ACC112 (cell line): ENCODE data around the gene TANC1.

ENCODE experiments used
- H2AFZ ChIP-seq: fragments of 200-600 bp; sonication (generic); one replicate; pipeline ENCODE4 v1.6.0; 2017; ENCODE audit warnings: antibody characterized with exemption, low read length; ENCODE audit not compliant: unreplicated experiment
- H3K27ac ChIP-seq: fragments of 200-600 bp; sonication (generic); 2 replicates; pipeline ENCODE4 v1.5.1; 2014; ENCODE audit warnings: low read depth, mild to moderate bottlenecking, antibody characterized with exemption, low read length, moderate library complexity
- H3K27me3 ChIP-seq: fragments of 200-600 bp; sonication (generic); 2 replicates; pipeline ENCODE4 v1.6.1; 2014; ENCODE audit warnings: mild to moderate bottlenecking, antibody characterized with exemption, low read length, moderate library complexity, mixed read lengths; ENCODE audit not compliant: insufficient read depth
- H3K36me3 ChIP-seq: fragments of 200-600 bp; sonication (generic); 2 replicates; pipeline ENCODE4 v1.6.1; 2016; ENCODE audit warnings: mild to moderate bottlenecking, antibody characterized with exemption, low read length, moderate library complexity, mixed read lengths; ENCODE audit not compliant: insufficient read depth
- H3K4me1 ChIP-seq: fragments of 200-600 bp; sonication (generic); one replicate; pipeline ENCODE4 v1.6.1; 2016; ENCODE audit warnings: low read length, mixed read lengths; ENCODE audit not compliant: insufficient read depth, unreplicated experiment, control insufficient read depth
- H3K4me3 ChIP-seq: fragments of 200-600 bp; sonication (generic); 2 replicates; pipeline ENCODE4 v1.5.1; 2014; ENCODE audit warnings: mild to moderate bottlenecking, low read depth, low read length
- H3K79me2 ChIP-seq: fragments of 200-600 bp; sonication (generic); one replicate; pipeline ENCODE4 v1.6.0; 2016; ENCODE audit warnings: low read length; ENCODE audit not compliant: control insufficient read depth, unreplicated experiment, insufficient read depth

Gene TANC1

DNA sequence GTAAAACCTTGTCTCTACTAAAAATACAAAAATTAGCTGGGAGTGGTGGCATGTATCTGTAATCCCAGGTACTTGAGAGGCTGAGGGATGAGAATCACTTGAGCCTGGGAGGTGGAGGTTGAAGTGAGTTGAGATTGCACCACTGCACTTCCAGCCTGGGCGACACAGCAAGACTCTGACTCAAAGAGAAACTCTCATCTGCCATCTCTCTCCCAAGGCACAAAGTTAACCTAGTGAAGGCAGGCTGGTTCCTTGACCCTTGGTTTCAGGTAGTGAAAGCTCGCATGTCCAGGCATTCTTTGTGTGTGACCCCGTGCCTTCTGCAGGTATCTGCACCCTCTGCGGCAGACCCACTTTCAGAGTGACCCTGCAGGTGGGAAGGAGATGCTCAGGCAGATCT lies 218.0 kb downstream of the TANC1 start:
- H2AFZ ChIP-seq = no peak overlapping the region
- no peaks in the 10 kb centered on the region for H3K27me3 ChIP-seq
- no peaks in the 10 kb centered on the region for H3K4me1 ChIP-seq
- H3K36me3 ChIP-seq = 0 out of 2 replicates have a peak, but pooled peaks cover 5% of the 10 kb centered on the region
- H3K4me3 ChIP-seq = no peak overlapping the region
- H3K79me2 ChIP-seq = no peaks in the 10 kb centered on the region
- H3K27ac ChIP-seq = no peak overlapping the region

DNA sequence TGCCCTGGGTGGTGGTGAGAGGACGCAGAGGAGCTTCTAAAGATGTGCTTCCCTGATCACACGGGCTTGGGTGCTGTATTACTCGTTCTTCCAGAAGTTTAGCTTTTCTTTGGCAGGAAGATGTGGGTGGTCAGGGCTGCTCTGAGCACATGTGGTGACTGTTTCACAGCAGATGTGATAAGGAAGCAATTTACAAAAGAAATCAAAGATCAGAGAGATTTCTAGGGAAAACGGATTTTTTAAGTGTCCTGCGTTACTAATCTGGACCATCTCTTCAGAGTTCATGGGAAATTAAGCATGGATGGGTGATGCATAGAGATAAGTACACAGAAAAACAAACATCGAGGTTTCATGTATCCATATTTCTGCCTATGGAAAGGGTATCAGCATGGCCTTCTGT lies 218.7 kb downstream of the TANC1 start:
- H3K4me3 ChIP-seq = no peak overlapping the region
- H3K27ac ChIP-seq = no peak overlapping the region
- no peaks in the 10 kb centered on the region for H3K4me1 ChIP-seq
- H3K79me2 ChIP-seq = no peaks in the 10 kb centered on the region
- no peaks in the 10 kb centered on the region for H3K27me3 ChIP-seq
- H3K36me3 ChIP-seq = 0 out of 2 replicates have a peak, but pooled peaks cover 5% of the 10 kb centered on the region
- H2AFZ ChIP-seq = no peak overlapping the region

DNA sequence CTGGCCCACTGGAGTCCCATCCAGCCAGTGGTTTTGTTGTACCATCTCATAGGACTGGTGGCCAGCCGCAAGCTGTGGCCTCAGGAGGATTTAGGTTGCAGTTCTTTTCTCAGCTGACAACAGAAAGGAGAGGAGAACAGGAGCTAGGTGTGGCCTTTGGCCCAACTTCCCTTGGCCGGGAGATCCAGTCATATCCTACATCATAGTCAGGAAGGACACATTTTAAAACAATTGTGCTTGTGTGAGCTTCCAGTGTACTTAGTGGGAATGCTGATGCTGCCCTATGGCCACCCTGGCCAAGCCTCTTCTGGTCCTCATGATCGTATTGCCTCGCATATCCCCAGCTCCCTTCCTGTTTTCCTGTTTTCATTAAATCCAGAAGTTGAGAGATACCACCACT lies 220.0 kb downstream of the TANC1 start:
- 0 out of 2 replicates have a peak, but pooled peaks cover 5% of the 10 kb centered on the region for H3K36me3 ChIP-seq
- no peak overlapping the region for H3K4me3 ChIP-seq
- H3K27me3 ChIP-seq = no peaks in the 10 kb centered on the region
- no peaks in the 10 kb centered on the region for H3K79me2 ChIP-seq
- H3K27ac ChIP-seq = no peak overlapping the region
- no peaks in the 10 kb centered on the region for H3K4me1 ChIP-seq
- H2AFZ ChIP-seq = no peak overlapping the region

DNA sequence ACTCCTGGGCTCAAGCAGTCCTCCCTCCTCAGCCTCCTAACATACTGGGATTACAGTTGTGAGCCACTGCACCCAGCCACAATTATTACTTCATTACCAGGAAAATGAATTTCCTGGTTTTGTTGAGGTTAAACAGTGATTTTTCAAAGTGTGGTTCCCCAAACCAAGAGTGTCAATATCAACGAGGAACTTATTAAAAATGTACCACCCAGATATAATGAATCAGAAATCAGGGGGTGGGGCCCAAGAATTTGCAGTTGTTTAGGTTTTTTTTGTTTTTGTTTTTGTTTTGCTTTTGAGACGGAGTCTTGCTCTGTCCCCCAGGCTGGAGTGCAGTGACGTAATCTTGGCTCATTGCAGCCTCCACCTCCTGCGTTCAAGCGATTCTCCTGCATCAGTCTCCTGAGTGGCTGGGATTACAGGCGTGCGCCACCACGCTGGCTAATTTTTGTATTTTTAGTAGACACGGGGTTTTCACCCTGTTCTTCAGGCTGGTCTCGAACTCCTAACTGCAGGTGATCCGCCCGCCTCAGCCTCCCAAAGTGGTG lies 224.0 kb downstream of the TANC1 start:
- Histone ChIP-seq H3K79me2 (no peaks in the 10 kb centered on the region), H3K27me3 (no peaks in the 10 kb centered on the region), H2AFZ (no peak overlapping the region), H3K4me3 (no peak overlapping the region), H3K36me3 (no peaks in the 10 kb centered on the region; the same call in 1 of the 2 replicates), H3K4me1 (no peaks in the 10 kb centered on the region), H3K27ac (no peak overlapping the region)

DNA sequence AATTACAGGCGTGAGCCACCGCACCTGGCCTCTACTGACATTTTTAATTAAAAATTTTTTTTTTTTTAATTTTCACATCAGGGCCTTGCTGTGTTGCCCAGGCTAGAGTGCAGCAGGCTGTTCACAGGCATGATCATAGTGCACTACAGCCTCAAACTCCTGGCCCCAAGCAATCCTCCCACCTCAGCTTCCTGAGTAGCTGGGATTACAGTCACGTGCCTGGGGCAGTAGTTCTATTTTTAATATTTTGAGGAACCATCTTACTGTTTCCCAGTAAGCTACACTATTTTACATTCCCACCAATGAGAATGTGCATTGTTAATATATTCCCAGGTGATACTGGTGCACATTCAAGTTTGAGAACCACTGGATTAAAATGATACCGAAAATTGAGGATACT lies 225.4 kb downstream of the TANC1 start:
- Histone ChIP-seq H3K27me3 (no peaks in the 10 kb centered on the region), H3K4me1 (no peaks in the 10 kb centered on the region), H3K4me3 (no peak overlapping the region), H3K79me2 (no peaks in the 10 kb centered on the region), H3K27ac (no peak overlapping the region), H3K36me3 (peaks cover 4% of the 10 kb centered on the region; the same call in 1 of the 2 replicates), H2AFZ (no peak overlapping the region)

DNA sequence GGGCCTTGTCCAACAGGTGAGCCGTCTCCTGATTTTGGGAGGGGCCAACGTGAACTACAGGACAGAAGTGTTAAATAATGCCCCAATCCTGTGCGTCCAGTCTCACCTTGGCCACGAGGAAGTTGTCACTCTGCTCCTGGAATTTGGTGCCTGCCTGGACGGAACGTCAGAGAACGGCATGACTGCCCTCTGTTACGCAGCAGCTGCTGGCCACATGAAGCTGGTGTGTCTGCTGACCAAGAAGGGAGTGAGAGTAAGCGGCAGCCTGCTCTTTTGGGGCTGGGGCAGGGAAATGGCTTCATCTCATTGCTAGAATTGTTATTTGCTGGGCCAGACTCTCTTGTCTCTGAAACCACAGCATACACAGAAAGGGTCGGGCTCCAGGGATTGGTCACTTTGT lies 225.8 kb downstream of the TANC1 start:
- Histone ChIP-seq H3K27ac (no peak overlapping the region), H3K27me3 (no peaks in the 10 kb centered on the region), H3K79me2 (no peaks in the 10 kb centered on the region), H2AFZ (no peak overlapping the region), H3K36me3 (peaks cover 5% of the 10 kb centered on the region; the same call in 1 of the 2 replicates), H3K4me3 (no peak overlapping the region), H3K4me1 (no peaks in the 10 kb centered on the region)

DNA sequence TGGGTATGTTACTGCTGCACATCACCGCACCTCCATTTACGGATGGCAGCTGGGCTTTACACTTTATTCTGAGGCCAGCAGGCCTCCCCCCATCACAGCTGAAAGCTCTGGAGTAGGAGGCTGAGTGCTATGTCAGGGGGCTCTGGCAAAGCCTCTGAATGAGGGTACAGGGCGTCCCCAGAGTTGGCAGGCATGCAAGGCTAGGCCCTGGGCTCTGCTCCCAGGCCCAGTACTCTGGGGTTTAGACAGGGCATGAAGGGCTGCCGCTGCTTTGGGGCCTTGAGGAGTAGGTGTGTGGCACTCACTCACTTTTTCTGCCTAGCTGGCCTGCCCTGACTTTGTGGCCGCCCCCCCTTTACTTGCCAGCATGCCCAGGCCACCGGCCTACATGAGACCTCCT lies 227.3 kb downstream of the TANC1 start:
- Histone ChIP-seq H3K4me3 (no peak overlapping the region), H3K27ac (no peak overlapping the region), H3K27me3 (no peaks in the 10 kb centered on the region), H3K79me2 (no peaks in the 10 kb centered on the region), H2AFZ (no peak overlapping the region), H3K4me1 (no peaks in the 10 kb centered on the region), H3K36me3 (peaks cover 5% of the 10 kb centered on the region; the same call in 1 of the 2 replicates)

DNA sequence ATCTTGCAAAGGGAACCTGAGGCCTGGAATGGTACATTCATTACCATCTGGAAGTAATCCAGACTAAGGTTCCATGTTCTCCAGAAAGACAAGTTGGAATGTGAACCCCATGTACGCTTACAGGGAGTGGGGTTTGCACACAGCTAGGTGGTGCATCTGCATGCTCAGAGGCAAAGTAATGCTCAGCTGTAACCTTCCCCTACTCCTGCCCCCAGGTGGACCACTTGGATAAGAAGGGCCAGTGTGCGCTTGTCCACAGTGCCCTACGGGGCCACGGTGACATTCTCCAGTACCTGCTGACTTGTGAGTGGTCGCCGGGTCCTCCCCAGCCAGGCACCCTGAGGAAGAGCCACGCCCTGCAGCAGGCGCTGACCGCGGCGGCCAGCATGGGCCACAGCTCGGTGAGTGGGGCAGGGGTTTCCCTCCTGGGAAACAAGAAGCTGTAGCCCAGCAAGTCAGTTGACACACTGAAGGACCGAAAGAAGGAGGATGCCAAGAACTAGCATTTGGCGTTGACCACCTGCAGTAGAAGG lies 228.0 kb downstream of the TANC1 start:
- Histone ChIP-seq H3K36me3 (peaks cover 5% of the 10 kb centered on the region; the same call in 1 of the 2 replicates), H3K4me3 (no peak overlapping the region), H3K27me3 (no peaks in the 10 kb centered on the region), H2AFZ (no peak overlapping the region), H3K27ac (no peak overlapping the region), H3K4me1 (no peaks in the 10 kb centered on the region), H3K79me2 (no peaks in the 10 kb centered on the region)

DNA sequence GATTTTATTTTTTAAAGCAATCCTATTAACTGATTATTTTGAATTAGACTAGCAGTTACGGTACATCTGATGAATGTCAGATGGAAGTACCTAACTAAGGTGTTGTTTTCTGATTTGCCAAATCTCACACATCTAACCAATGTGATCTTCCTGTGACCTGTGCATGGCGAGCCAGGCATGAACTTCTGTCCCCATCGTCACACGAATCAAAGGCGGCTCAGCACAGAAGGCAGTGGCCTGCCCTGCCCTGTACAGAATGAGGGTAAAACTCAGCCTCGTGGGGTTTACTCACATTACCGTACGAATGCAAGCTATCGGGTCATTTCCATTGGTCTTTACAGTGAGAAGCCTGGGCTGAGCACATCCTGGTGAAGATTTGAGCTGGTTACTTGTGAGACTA lies 230.8 kb downstream of the TANC1 start:
- H3K4me1 ChIP-seq = peaks cover 11% of the 10 kb centered on the region
- peaks cover 5% of the 10 kb centered on the region; the same call in 1 of the 2 replicates for H3K36me3 ChIP-seq
- H2AFZ ChIP-seq = no peak overlapping the region
- H3K4me3 ChIP-seq = no peak overlapping the region
- H3K27me3 ChIP-seq = no peaks in the 10 kb centered on the region
- H3K79me2 ChIP-seq = no peaks in the 10 kb centered on the region
- H3K27ac ChIP-seq = no peak overlapping the region

DNA sequence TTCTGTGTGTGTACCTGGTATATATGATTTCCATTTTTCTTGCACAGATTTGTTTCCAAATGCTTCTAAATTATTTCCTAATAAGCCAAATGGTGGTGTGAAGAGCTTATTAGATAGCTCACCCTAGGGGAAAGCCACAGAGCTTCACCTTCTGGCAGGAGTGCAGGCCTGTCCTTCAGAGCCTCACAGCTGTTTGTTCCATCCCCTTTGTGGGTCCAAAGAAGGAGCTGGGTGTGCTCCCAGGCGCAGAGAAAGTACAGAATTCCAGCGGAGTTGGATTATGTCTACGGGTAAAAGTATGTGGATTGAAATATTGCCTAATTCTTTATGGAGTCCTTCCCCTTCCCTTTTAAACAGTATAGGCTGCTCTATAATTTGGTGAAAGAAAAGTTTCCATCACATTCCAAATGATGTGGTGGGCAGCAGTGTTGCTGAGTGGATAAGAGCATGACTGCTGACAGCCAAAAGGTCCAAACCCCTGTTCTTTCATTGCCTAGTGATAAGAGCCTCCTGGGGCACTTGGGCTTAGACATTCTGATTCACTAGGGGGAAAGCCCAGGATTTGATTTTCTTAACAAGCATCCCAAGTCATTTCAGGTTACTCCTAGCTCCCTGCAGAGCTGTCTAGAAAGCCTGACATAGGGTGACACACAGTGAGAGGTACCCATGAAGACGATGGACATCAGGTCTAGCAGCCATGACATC lies 231.5 kb downstream of the TANC1 start:
- peaks cover 5% of the 10 kb centered on the region; the same call in 1 of the 2 replicates for H3K36me3 ChIP-seq
- no peak overlapping the region for H3K4me3 ChIP-seq
- peaks cover 11% of the 10 kb centered on the region for H3K4me1 ChIP-seq
- H3K27ac ChIP-seq = no peak overlapping the region
- no peaks in the 10 kb centered on the region for H3K27me3 ChIP-seq
- H2AFZ ChIP-seq = no peak overlapping the region
- H3K79me2 ChIP-seq = no peaks in the 10 kb centered on the region

DNA sequence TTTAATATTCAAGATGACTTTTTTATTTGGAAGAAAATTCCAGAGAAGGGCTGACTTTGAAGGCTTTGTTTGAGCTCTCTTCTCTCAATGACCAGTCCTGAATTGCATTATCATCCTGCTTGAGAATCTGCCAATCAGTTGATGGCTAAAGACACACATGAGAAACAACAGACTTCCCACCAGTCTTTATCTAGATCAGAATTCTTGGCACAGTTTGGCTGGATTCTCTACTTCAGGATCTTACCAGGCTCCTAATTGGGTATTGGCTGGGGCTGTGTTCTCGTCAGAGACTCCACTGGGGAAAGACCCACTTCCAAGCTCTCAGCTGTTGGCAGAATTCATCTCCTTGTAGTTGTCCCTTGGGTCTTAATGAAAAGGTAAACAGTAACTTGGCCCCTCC lies 232.1 kb downstream of the TANC1 start:
- peaks cover 5% of the 10 kb centered on the region; the same call in 1 of the 2 replicates for H3K36me3 ChIP-seq
- peaks cover 11% of the 10 kb centered on the region for H3K4me1 ChIP-seq
- H3K4me3 ChIP-seq = no peak overlapping the region
- H3K27ac ChIP-seq = no peak overlapping the region
- no peak overlapping the region for H2AFZ ChIP-seq
- H3K27me3 ChIP-seq = no peaks in the 10 kb centered on the region
- no peaks in the 10 kb centered on the region for H3K79me2 ChIP-seq
